ENCODE results near the gene SLC22A12.

The SLC22A12 gene

DNA sequence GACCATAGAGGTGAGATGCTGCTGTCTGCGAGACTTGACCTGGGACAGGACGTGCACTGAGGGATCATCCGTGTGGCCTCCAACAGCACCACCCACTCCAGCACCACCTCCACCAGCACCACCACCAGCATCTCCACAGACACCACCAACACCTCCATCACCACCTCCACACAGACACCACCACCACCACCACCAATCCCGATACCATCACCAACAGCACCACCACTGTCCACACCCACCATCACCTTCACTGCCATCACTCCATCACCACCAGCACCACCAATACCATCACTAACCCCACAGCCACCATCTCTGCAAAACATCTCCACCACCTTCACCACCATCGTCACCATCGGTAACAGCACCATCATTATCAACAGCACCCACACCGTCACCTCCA lies 26.6 kb upstream of the SLC22A12 start:
- Histone ChIP-seq H3K9ac (ENCODE audit: low read length) (no peak overlapping the region), H3K79me2 (ENCODE audit: control insufficient read depth, insufficient read depth, low read length, poor library complexity) (no peaks in the 10 kb centered on the region), H3K4ac (ENCODE audit: low read depth, low read length) (no peak overlapping the region), H3K18ac (ENCODE audit: low read length) (no peak overlapping the region), H2AFZ (ENCODE audit: insufficient read depth, low read length, poor library complexity) (no peak overlapping the region), H3K27me3 (ENCODE audit: insufficient read depth, low read length) (no peaks in the 10 kb centered on the region), H4K91ac (ENCODE audit: low read depth, low read length) (no peak overlapping the region), H3K4me2 (ENCODE audit: low read length) (no peak overlapping the region), H3K79me1 (ENCODE audit: low read length) (peaks cover 8% of the 10 kb centered on the region), H3K23ac (ENCODE audit: low read length) (no peak overlapping the region), H3K4me1 (ENCODE audit: control insufficient read depth in 1 of 2, insufficient read depth in 2 of 2, low read length in 2 of 2) (peaks cover 6 to 9% of the 10 kb centered on the region in 2 experiments), H3K14ac (ENCODE audit: low read length) (no peak overlapping the region), H3K36me3 (ENCODE audit: control insufficient read depth in 1 of 2, insufficient read depth in 2 of 2, low read length in 2 of 2) (no peaks in the 10 kb centered on the region), H2BK5ac (ENCODE audit: low read depth, low read length, poor library complexity) (no peak overlapping the region), H3K9me3 (ENCODE audit: insufficient read depth, low read depth, low read length) (peaks cover 2% of the 10 kb centered on the region), H2AK5ac (ENCODE audit: low read length) (no peak overlapping the region), H4K12ac (ENCODE audit: low read depth, low read length) (no peak overlapping the region), H4K8ac (ENCODE audit: low read depth, low read length) (no peak overlapping the region), H2BK12ac (ENCODE audit: low read length) (no peak overlapping the region), H3K4me3 (ENCODE audit: low read depth, low read length) (peak overlapping the region; percentile 5), H3K27ac (ENCODE audit: low read depth, low read length) (no peak overlapping the region), H2BK120ac (ENCODE audit: insufficient read depth, low read length, poor library complexity) (no peak overlapping the region)
- no CpG with 5 or more reads among the region's 7 CpGs for WGBS (ENCODE audit: extremely low coverage, insufficient coverage, insufficient read length)
- DNase-seq, result no peak

GRCh38 chr11:64564947-64565889 lies 25.8 kb upstream of the SLC22A12 start:
- no peak overlapping the region for H3K27ac ChIP-seq (ENCODE audit: low read depth, low read length)
- no peak overlapping the region for H3K18ac ChIP-seq (ENCODE audit: low read length)
- no peak overlapping the region for H3K23ac ChIP-seq (ENCODE audit: low read length)
- no peak overlapping the region for H4K12ac ChIP-seq (ENCODE audit: low read depth, low read length)
- H3K36me3 ChIP-seq (ENCODE audit: control insufficient read depth in 1 of 2, insufficient read depth in 2 of 2, low read length in 2 of 2), result no peaks in the 10 kb centered on the region
- H3K4me2 ChIP-seq (ENCODE audit: low read length), result no peak overlapping the region
- no peak for DNase-seq
- peaks cover 8% of the 10 kb centered on the region for H3K79me1 ChIP-seq (ENCODE audit: low read length)
- H2BK12ac ChIP-seq (ENCODE audit: low read length), result no peak overlapping the region
- H4K8ac ChIP-seq (ENCODE audit: low read depth, low read length), result no peak overlapping the region
- H3K14ac ChIP-seq (ENCODE audit: low read length), result no peak overlapping the region
- WGBS (ENCODE audit: extremely low coverage, insufficient coverage, insufficient read length), result no CpG with 5 or more reads among the region's 24 CpGs
- no peak overlapping the region for H3K4me3 ChIP-seq (ENCODE audit: low read depth, low read length)
- H3K4ac ChIP-seq (ENCODE audit: low read depth, low read length), result no peak overlapping the region
- H2BK120ac ChIP-seq (ENCODE audit: insufficient read depth, low read length, poor library complexity), result no peak overlapping the region
- H3K9ac ChIP-seq (ENCODE audit: low read length), result no peak overlapping the region
- no peaks in the 10 kb centered on the region for H3K79me2 ChIP-seq (ENCODE audit: control insufficient read depth, insufficient read depth, low read length, poor library complexity)
- no peak overlapping the region for H2AFZ ChIP-seq (ENCODE audit: insufficient read depth, low read length, poor library complexity)
- peaks cover 6 to 9% of the 10 kb centered on the region in 2 experiments for H3K4me1 ChIP-seq (ENCODE audit: control insufficient read depth in 1 of 2, insufficient read depth in 2 of 2, low read length in 2 of 2)
- peaks cover 2% of the 10 kb centered on the region for H3K9me3 ChIP-seq (ENCODE audit: insufficient read depth, low read depth, low read length)
- peak overlapping the region; percentile 29 for H4K91ac ChIP-seq (ENCODE audit: low read depth, low read length)
- no peak overlapping the region for H2BK5ac ChIP-seq (ENCODE audit: low read depth, low read length, poor library complexity)
- no peak overlapping the region for H2AK5ac ChIP-seq (ENCODE audit: low read length)
- H3K27me3 ChIP-seq (ENCODE audit: insufficient read depth, low read length), result no peaks in the 10 kb centered on the region

DNA sequence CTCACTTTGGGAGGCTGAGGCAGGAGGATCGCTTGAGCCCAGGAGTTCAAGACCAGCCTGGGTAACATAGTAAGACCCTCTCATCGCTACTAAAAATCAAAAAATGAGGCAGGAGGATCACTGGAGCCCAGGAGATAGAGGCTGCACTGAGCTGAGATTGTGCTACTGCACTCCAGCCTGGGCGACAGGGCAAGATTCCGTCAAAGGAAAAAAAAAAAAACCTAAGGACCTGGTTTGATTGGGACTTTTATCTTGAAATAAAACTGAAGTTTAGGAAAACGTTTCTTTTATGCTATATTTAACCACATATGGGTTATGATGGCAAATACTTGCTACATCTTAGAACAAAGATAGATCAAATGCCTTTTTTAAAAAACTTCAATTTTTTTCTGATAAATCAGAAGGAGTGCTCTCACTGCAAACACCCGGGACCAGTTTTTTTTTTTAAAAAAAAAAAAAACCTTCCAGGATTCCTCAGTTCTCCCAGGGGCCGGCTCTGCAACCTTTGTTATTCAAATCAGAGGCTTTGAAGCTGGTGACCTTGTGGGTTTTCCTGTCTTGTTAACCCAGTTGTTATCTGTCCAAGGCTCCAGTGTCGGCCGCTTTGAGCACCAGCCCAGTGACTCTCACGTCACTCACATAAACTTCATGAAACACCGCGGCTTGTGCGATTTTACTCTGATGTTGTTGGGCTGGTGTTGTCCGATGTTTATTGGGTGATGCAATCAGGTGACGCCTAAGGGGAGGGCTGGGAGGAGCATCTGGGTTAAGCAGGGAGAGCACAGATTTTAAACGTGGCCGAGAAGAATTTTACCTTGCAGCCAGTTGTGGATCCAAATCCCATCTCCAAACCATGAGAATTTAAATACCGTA lies 24.7 kb upstream of the SLC22A12 start:
- Histone ChIP-seq H3K4me3 (ENCODE audit: low read depth, low read length) (no peak overlapping the region), H3K4me1 (ENCODE audit: control insufficient read depth in 1 of 2, insufficient read depth in 2 of 2, low read length in 2 of 2) (peaks cover 6 to 9% of the 10 kb centered on the region in 2 experiments), H3K36me3 (ENCODE audit: control insufficient read depth in 1 of 2, insufficient read depth in 2 of 2, low read length in 2 of 2) (no peaks in the 10 kb centered on the region), H3K4ac (ENCODE audit: low read depth, low read length) (no peak overlapping the region), H4K91ac (ENCODE audit: low read depth, low read length) (peak overlapping the region; percentile 67), H3K23ac (ENCODE audit: low read length) (no peak overlapping the region), H3K79me1 (ENCODE audit: low read length) (peaks cover 8% of the 10 kb centered on the region), H3K27ac (ENCODE audit: low read depth, low read length) (no peak overlapping the region), H2AK5ac (ENCODE audit: low read length) (no peak overlapping the region), H2BK120ac (ENCODE audit: insufficient read depth, low read length, poor library complexity) (no peak overlapping the region), H3K4me2 (ENCODE audit: low read length) (peak overlapping the region; percentile 57), H2AFZ (ENCODE audit: insufficient read depth, low read length, poor library complexity) (peak overlapping the region; percentile 54), H2BK5ac (ENCODE audit: low read depth, low read length, poor library complexity) (no peak overlapping the region), H3K18ac (ENCODE audit: low read length) (peak overlapping the region; percentile 27), H3K14ac (ENCODE audit: low read length) (no peak overlapping the region), H3K79me2 (ENCODE audit: control insufficient read depth, insufficient read depth, low read length, poor library complexity) (no peaks in the 10 kb centered on the region), H3K9ac (ENCODE audit: low read length) (no peak overlapping the region), H3K9me3 (ENCODE audit: insufficient read depth, low read depth, low read length) (peaks cover 2% of the 10 kb centered on the region), H3K27me3 (ENCODE audit: insufficient read depth, low read length) (no peaks in the 10 kb centered on the region), H4K12ac (ENCODE audit: low read depth, low read length) (no peak overlapping the region), H4K8ac (ENCODE audit: low read depth, low read length) (peak overlapping the region; percentile 49), H2BK12ac (ENCODE audit: low read length) (no peak overlapping the region)
- DNase-seq, result peak; percentile 90 to 95
- WGBS (ENCODE audit: extremely low coverage, insufficient coverage, insufficient read length), result no CpG with 5 or more reads among the region's 18 CpGs
